HepG2 (cell line): ENCODE results near the gene ZNF26. TPM values are rescaled to one million over a fixed set of nuclear protein-coding genes. Genes with fewer than 3 reads are reported as not detected.

Source experiments
- ATAC-seq: fragments of 200-7000 bp; cut with Tn5 transposase; 3 replicates; pipeline ENCODE4 v1.9.1; 2020; ENCODE audit warnings: mild to moderate bottlenecking, moderate library complexity
- BruUV-seq: library from RNA; stranded (reverse); fragments of 400-500 nt; replicated peaks from 2 replicates; lab custom pipeline; 2021; lab: Mats Ljungman, UMichigan
- CTCF ChIA-PET: fragments of 300-600 bp; formaldehyde crosslinking; extraction: SDS; loops from one replicate; lab custom pipeline; 2021; ENCODE audit warnings: low total read pairs, inconsistent platforms, low intra/inter-chr PET ratio; lab: Yijun Ruan, JAX
- POLR2A ChIA-PET: fragments of 350-600 bp; sonication (Branson Sonifier 250); formaldehyde crosslinking; loops from one replicate; lab custom pipeline; 2020; ENCODE audit warnings: antibody characterized with exemption, inconsistent platforms; lab: Yijun Ruan, JAX
- DNase-seq: peaks from one replicate; pipeline ENCODE4 v3.0.0-alpha.2; 2015; ENCODE audit warnings: low spot score
- FAIRE-seq: peaks from 3 replicates; lab custom pipeline; 2011; peaks lifted over from hg19 to GRCh38; lab: Jason Lieb, UNC
- H2AFZ ChIP-seq: one replicate; pipeline ENCODE4 v1.6.1; 2011; ENCODE audit warnings: low read length, inconsistent platforms
- H3K27ac ChIP-seq: fragments of 300-600 bp; 3 replicates; pipeline ENCODE4 v1.8.0; 2011; ENCODE audit warnings: mixed run types, mild to moderate bottlenecking, mixed read lengths, low read length, inconsistent platforms; ENCODE audit not compliant: insufficient read depth; ENCODE audit errors: extremely low read length
- H3K27me3 ChIP-seq, 2 experiments: fragments of 200-600 bp in 1 of 2; 2 replicates in 1 of 2; 3 replicates in 1 of 2; pipeline versions ENCODE4 v1.6.0 to v1.8.0; 2011; ENCODE audit warnings: low read length in 2 of 2, mild to moderate bottlenecking in 2 of 2, moderate library complexity in 2 of 2, inconsistent platforms in 1 of 2; ENCODE audit not compliant: insufficient read depth in 2 of 2, control insufficient read depth in 1 of 2
- H3K36me3 ChIP-seq, 2 experiments: fragments of 200-600 bp in 1 of 2; replicated peaks in 1 of 2; 2 replicates in 1 of 2; 3 replicates in 1 of 2; pipeline versions ENCODE4 v1.5.1 to v1.8.0; 2011; ENCODE audit warnings: low read length in 2 of 2, inconsistent platforms in 1 of 2; ENCODE audit not compliant: insufficient read depth in 2 of 2, control insufficient read depth in 1 of 2
- H3K4me1 ChIP-seq: 2 replicates; pipeline ENCODE4 v1.5.1; 2012; ENCODE audit warnings: low read length, inconsistent platforms; ENCODE audit not compliant: insufficient read depth
- H3K4me2 ChIP-seq: 2 replicates; pipeline ENCODE4 v1.6.0; 2011; ENCODE audit warnings: low read depth, low read length, inconsistent platforms
- H3K4me3 ChIP-seq, 3 experiments: fragments of 200-600 bp in 1 of 3; sonication (generic), shearing (Covaris generic) in 1 of 3; replicated peaks in 1 of 3; 2 replicates each; pipeline ENCODE4 v1.5.1; 2011 to 2016; ENCODE audit warnings: low read length in 3 of 3, inconsistent platforms in 2 of 3, low read depth in 2 of 3, mild to moderate bottlenecking in 2 of 3, control low read depth in 1 of 3, mixed read lengths in 1 of 3; ENCODE audit not compliant: insufficient read depth in 1 of 3
- H3K79me2 ChIP-seq: one replicate; pipeline ENCODE4 v1.6.1; 2011; ENCODE audit warnings: low read length, inconsistent platforms; ENCODE audit not compliant: insufficient read depth
- H3K9ac ChIP-seq: 2 replicates; pipeline ENCODE4 v1.6.0; 2011; ENCODE audit warnings: mild to moderate bottlenecking, low read depth, low read length, inconsistent platforms; ENCODE audit not compliant: insufficient read depth
- H3K9me3 ChIP-seq: 2 replicates; pipeline ENCODE4 v1.5.1; 2012; ENCODE audit warnings: mild to moderate bottlenecking, low read length
- H4K20me1 ChIP-seq: 2 replicates; pipeline ENCODE4 v1.6.0; 2011; ENCODE audit warnings: inconsistent platforms, mild to moderate bottlenecking, low read length, moderate library complexity; ENCODE audit not compliant: insufficient read depth
- HNF4A ChIP-seq: sonication (generic); formaldehyde crosslinking; IDR thresholded peaks from 2 replicates; pipeline ENCODE4 v1.4.0; 2020; ENCODE audit warnings: missing genetic modification reagents
- SALL1 ChIP-seq: sonication (generic); formaldehyde crosslinking; IDR thresholded peaks from 2 replicates; pipeline ENCODE4 v1.8.0; 2022; ENCODE audit warnings: mild to moderate bottlenecking, missing genetic modification reagents
- SOX13 ChIP-seq, 3 experiments: fragments of 450-650 bp in 1 of 3; sonication (generic) in 1 of 3; formaldehyde crosslinking in 1 of 3; IDR thresholded peaks in 2 of 3; conservative IDR thresholded peaks in 1 of 3; 2 replicates each; pipeline versions ENCODE4 v1.5.0 to v1.6.1; 2016 to 2020; ENCODE audit warnings: antibody characterized with exemption in 1 of 3, mild to moderate bottlenecking in 1 of 3, missing compliant biosample characterization in 1 of 3, missing genetic modification reagents in 1 of 3, moderate library complexity in 1 of 3
- ZNF558 ChIP-seq: sonication (generic); formaldehyde crosslinking; IDR thresholded peaks from 2 replicates; pipeline ENCODE4 v1.9.0; 2022; ENCODE audit warnings: mild to moderate bottlenecking, missing genetic modification reagents, borderline replicate concordance
- WGBS: methylation state at CpG from one replicate; pipeline ENCODE4 v1.1.6; 2017; ENCODE audit warnings: low lambda C conversion rate; 5-methylcytosine and 5-hydroxymethylcytosine counted together
- in situ Hi-C: cut with HindIII; loops from 2 replicates; pipeline ENCODE4 v1.10.0; 2017; ENCODE audit warnings: low pct_unique_long_range_greater_than_20kb; ENCODE audit not compliant: extremely low pct_ligation_motif_present
- intact Hi-C: fragments of 100-400 bp; cut with micrococcal nuclease; formaldehyde crosslinking; loops from one replicate; pipeline ENCODE4 v1.10.0; 2022; ENCODE audit not compliant: unreplicated experiment
- polyA plus RNA-seq, 8 experiments: library from polyadenylated mRNA; depleted of rRNA in 3 of 8; stranded (reverse) in 7 of 8; unstranded in 1 of 8; fragments of >200 nt; fragmentation: Illumina TruSeq in 4 of 8; extraction: Trizol in 4 of 8; gene quantifications; 2 replicates each; pipeline versions ENCODE4 v1.2.1 to v1.2.3, GENCODE V29; 2011 to 2016; ENCODE audit warnings: low read depth in 4 of 8, missing spikeins in 1 of 8, mixed read lengths in 1 of 8; ENCODE audit not compliant: insufficient read depth in 1 of 8
- total RNA-seq, 5 experiments: library from RNA; depleted of rRNA; stranded (reverse); fragments of >200 nt; fragmentation: Illumina TruSeq; extraction: Trizol; gene quantifications; 2 replicates each; pipeline ENCODE4 v1.2.3, GENCODE V29; 2016; ENCODE audit warnings: low read depth in 1 of 5
- TF ChIP-seq, protein P1 (sequence below): sonication (generic); formaldehyde crosslinking; IDR thresholded peaks from 2 replicates; pipeline ENCODE4 v1.5.0; 2020; ENCODE audit warnings: mild to moderate bottlenecking, missing genetic modification reagents, moderate library complexity
- TF ChIP-seq, protein P2 (sequence below): sonication (generic); formaldehyde crosslinking; conservative IDR thresholded peaks from 2 replicates; pipeline ENCODE4 v1.4.0; 2020; ENCODE audit warnings: mild to moderate bottlenecking, missing genetic modification reagents, moderate library complexity
- TF ChIP-seq, protein P3 (sequence below): sonication (generic); formaldehyde crosslinking; IDR thresholded peaks from 2 replicates; pipeline ENCODE4 v1.5.1; 2020; ENCODE audit warnings: mild to moderate bottlenecking, missing genetic modification reagents, borderline replicate concordance
- TF ChIP-seq, protein P4 (sequence below): sonication (generic); formaldehyde crosslinking; IDR thresholded peaks from 2 replicates; pipeline ENCODE4 v1.5.0; 2020; ENCODE audit warnings: missing genetic modification reagents

Gene ZNF26
- total and polyA plus RNA-seq, 2 of the 13 experiments (the other 11 are each of a cell fraction or from before 2014, with no cell fraction given) = 3.8 to 6.5 TPM

DNA sequence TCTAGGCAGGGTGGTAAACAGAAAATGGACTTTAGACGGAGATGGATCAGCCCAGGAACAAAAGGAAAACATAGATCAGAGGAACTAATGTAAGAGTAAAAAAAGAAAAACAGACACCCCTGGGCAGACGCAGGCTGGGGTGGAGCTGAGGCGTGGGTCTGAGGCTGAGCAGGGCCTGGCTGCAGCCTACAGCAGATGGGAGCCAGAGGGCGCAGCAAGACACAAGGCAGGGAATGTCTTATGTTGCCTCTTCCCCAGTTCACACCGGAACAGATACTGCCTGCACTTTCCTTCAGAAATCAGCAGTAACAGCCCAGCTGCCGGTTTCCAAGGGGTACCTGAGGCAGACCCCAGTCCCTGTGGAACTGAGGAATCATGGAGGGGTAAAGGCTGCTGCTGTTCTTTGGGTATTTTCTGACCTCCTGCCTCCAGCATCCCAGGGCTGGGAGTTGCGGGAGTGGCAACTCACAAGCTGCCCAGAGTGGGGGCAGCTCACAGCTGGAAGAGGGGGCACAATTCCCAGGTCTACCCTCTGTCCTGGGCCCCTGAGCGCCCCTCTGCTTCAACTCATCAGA is 39.8 kb upstream of the ZNF26 start:
- ATAC-seq = peak; percentile 72
- Histone ChIP-seq H3K9me3 (peaks cover 95% of the 10 kb centered on the region), H3K4me2 (no peak overlapping the region; the same call in 1 of the 2 replicates), H3K27ac (peak overlapping the region; percentile 33), H4K20me1 (no peaks in the 10 kb centered on the region), H3K79me2 (peaks cover 8% of the 10 kb centered on the region), H3K4me1 (peaks cover 14% of the 10 kb centered on the region), H3K27me3 (no peaks in the 10 kb centered on the region), H3K4me3 (no peak overlapping the region; a peak in 1 of 6 replicates), H3K9ac (no peak overlapping the region), H2AFZ (no peak overlapping the region), H3K36me3 (peaks cover 16 to 52% of the 10 kb centered on the region in 2 experiments; a peak in 4 of 5 replicates)
- 67% methylated on average over 4 of the region's 8 CpGs for WGBS
- ChIA-PET CTCF (no interaction called here), POLR2A (interaction anchor here (1.1 kb wide), 1 partner anchor 9 kb away, joined by 4 read pairs; no protein-coding TSS in a partner anchor)
- in situ Hi-C loops (no loop called here), intact Hi-C loops (no loop called here)
- BruUV-seq = no TSS peak
- TF ChIP-seq, protein P1, sequence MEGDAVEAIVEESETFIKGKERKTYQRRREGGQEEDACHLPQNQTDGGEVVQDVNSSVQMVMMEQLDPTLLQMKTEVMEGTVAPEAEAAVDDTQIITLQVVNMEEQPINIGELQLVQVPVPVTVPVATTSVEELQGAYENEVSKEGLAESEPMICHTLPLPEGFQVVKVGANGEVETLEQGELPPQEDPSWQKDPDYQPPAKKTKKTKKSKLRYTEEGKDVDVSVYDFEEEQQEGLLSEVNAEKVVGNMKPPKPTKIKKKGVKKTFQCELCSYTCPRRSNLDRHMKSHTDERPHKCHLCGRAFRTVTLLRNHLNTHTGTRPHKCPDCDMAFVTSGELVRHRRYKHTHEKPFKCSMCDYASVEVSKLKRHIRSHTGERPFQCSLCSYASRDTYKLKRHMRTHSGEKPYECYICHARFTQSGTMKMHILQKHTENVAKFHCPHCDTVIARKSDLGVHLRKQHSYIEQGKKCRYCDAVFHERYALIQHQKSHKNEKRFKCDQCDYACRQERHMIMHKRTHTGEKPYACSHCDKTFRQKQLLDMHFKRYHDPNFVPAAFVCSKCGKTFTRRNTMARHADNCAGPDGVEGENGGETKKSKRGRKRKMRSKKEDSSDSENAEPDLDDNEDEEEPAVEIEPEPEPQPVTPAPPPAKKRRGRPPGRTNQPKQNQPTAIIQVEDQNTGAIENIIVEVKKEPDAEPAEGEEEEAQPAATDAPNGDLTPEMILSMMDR (CRISPR knock-in tag) = peak; percentile 48
- TF ChIP-seq SOX13 (IDR thresholded peaks at IDR 0.05) (no peak), SOX13 (CRISPR knock-in tag; conservative IDR thresholded peaks at IDR 0.05 in 1 of 2, IDR thresholded peaks at IDR 0.05 in 1 of 2) (0 out of 4 replicates have a peak, but pooled peaks of 1 of the 2 experiments have one; percentile 19), ZNF558 (CRISPR knock-in tag) (no peak), HNF4A (CRISPR knock-in tag) (peak; percentile 59), SALL1 (peak; percentile 20; the same call in 1 of the 2 replicates)
- TF ChIP-seq, protein P2, sequence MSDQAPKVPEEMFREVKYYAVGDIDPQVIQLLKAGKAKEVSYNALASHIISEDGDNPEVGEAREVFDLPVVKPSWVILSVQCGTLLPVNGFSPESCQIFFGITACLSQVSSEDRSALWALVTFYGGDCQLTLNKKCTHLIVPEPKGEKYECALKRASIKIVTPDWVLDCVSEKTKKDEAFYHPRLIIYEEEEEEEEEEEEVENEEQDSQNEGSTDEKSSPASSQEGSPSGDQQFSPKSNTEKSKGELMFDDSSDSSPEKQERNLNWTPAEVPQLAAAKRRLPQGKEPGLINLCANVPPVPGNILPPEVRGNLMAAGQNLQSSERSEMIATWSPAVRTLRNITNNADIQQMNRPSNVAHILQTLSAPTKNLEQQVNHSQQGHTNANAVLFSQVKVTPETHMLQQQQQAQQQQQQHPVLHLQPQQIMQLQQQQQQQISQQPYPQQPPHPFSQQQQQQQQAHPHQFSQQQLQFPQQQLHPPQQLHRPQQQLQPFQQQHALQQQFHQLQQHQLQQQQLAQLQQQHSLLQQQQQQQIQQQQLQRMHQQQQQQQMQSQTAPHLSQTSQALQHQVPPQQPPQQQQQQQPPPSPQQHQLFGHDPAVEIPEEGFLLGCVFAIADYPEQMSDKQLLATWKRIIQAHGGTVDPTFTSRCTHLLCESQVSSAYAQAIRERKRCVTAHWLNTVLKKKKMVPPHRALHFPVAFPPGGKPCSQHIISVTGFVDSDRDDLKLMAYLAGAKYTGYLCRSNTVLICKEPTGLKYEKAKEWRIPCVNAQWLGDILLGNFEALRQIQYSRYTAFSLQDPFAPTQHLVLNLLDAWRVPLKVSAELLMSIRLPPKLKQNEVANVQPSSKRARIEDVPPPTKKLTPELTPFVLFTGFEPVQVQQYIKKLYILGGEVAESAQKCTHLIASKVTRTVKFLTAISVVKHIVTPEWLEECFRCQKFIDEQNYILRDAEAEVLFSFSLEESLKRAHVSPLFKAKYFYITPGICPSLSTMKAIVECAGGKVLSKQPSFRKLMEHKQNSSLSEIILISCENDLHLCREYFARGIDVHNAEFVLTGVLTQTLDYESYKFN (CRISPR knock-in tag) = 0 out of 2 replicates have a peak, but pooled peaks have one; percentile 19
- TF ChIP-seq, protein P3, sequence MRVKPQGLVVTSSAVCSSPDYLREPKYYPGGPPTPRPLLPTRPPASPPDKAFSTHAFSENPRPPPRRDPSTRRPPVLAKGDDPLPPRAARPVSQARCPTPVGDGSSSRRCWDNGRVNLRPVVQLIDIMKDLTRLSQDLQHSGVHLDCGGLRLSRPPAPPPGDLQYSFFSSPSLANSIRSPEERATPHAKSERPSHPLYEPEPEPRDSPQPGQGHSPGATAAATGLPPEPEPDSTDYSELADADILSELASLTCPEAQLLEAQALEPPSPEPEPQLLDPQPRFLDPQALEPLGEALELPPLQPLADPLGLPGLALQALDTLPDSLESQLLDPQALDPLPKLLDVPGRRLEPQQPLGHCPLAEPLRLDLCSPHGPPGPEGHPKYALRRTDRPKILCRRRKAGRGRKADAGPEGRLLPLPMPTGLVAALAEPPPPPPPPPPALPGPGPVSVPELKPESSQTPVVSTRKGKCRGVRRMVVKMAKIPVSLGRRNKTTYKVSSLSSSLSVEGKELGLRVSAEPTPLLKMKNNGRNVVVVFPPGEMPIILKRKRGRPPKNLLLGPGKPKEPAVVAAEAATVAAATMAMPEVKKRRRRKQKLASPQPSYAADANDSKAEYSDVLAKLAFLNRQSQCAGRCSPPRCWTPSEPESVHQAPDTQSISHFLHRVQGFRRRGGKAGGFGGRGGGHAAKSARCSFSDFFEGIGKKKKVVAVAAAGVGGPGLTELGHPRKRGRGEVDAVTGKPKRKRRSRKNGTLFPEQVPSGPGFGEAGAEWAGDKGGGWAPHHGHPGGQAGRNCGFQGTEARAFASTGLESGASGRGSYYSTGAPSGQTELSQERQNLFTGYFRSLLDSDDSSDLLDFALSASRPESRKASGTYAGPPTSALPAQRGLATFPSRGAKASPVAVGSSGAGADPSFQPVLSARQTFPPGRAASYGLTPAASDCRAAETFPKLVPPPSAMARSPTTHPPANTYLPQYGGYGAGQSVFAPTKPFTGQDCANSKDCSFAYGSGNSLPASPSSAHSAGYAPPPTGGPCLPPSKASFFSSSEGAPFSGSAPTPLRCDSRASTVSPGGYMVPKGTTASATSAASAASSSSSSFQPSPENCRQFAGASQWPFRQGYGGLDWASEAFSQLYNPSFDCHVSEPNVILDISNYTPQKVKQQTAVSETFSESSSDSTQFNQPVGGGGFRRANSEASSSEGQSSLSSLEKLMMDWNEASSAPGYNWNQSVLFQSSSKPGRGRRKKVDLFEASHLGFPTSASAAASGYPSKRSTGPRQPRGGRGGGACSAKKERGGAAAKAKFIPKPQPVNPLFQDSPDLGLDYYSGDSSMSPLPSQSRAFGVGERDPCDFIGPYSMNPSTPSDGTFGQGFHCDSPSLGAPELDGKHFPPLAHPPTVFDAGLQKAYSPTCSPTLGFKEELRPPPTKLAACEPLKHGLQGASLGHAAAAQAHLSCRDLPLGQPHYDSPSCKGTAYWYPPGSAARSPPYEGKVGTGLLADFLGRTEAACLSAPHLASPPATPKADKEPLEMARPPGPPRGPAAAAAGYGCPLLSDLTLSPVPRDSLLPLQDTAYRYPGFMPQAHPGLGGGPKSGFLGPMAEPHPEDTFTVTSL (CRISPR knock-in tag) = 0 out of 2 replicates have a peak, but pooled peaks have one; percentile 35
- TF ChIP-seq, protein P4, sequence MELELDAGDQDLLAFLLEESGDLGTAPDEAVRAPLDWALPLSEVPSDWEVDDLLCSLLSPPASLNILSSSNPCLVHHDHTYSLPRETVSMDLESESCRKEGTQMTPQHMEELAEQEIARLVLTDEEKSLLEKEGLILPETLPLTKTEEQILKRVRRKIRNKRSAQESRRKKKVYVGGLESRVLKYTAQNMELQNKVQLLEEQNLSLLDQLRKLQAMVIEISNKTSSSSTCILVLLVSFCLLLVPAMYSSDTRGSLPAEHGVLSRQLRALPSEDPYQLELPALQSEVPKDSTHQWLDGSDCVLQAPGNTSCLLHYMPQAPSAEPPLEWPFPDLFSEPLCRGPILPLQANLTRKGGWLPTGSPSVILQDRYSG (CRISPR knock-in tag) = no peak
- no peak for FAIRE-seq
- DNase-seq = peak; percentile 33
